Activated CD4-positive, alpha-beta T cell treated with anti-CD3 and anti-CD28 coated beads for 4 hours (primary cell): ENCODE measurements around the gene ZNF341.
A peak's percentile ranks its signal among the peaks of the same experiment; 100 is the strongest.
"Not testable (repeated sequence)": the region's sequence is repeated elsewhere in the genome, so short reads cannot be mapped to it uniquely, and the experiment has no call there.

ENCODE experiments used
- DNase-seq, 2 donors: peaks; one replicate each; pipeline ENCODE4 v3.0.0-alpha.2; 2020

Gene ZNF341

GRCh38 chr20:33731693-33732165 is at the start of gene ZNF341:
ZNF341 (plus strand) TSS chr20:33731996; CDS start chr20:33732022, 26 bp downstream.
- DNase-seq: peak; percentile 83 to 88

DNA sequence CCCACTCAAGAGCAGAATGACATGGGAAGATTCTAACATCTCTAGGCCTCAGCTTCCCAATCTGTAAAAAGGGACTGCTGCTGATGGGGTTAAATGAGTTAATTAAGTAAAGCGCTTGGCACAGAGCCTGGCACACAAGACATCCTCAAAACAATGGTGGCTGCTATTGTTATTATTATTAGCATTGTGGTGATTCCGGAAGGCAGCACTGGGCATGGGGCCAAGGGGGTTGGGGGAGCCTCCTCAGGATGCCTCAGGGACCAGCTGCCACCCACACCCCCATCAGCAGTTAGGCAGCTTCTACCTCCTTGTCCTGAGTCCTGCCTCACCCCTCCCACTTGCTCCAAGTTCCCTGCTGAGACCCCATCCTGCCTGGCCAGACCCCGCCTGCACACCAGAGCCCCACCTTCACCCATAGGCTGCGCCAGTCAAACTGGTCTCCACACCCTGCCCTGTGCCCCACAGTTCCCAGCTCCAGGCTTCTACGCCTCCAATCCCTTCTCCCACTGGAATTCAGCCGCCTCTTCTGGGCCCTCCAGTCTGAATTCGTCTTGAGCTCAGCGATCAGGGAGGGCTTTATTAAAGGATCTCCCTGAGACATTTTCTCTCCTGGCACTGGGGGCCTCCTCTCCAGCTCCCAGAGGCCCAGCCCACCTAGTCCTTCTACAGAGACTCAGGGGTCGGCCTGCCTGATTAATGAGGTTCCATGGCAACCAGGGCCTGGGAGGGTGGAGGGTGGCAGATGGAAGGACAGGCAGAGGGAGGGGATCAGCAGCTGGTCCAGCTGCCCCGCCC is 47.1 kb upstream of the ZNF341 start:
- no peak for DNase-seq

DNA sequence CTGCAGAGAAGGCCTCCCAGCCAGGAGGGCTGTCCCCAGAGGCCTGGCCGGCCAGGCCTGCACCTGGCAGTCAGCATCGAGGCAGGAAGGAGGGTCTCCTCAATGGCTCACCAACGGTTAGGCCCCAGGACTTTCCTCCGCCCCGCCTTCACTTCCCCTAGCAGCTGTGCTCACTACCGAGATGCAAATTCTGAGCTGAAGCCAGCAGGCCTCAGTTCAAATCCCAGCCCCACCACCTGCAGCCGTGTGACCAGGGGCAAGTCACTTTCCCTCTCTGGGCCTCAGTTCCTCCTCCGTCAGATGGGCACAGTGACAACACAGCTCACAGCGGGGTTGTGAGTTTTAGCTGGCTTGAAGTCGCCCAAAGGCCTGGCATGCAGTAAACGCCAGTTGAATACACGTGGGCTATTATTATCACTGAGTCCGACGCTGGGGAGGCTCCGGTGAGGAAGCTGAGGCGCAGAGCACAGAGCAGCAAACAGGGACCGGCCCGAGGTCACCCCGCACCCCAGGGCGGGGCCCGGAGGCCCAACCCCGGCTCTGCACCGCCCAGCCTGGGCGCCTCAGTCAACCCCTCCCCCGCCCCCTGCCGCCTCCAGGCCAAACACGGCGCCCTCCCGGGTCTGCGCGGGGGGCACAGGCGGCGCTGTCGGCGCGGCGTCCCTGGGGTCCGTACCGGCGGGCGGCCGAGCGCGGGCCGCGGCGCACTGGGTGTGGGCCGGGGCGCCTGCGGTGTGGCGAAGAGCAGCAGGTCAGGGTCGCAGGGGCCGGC is 46.3 kb upstream of the ZNF341 start:
- DNase-seq: no peak

- peak; percentile 92 for DNase-seq
Measured at GRCh38 chr20:33686100-33686983, 45.5 kb upstream of the ZNF341 start, which contains the start of gene E2F1. E2F1 (minus strand) TSS chr20:33686385; CDS start chr20:33686264, 121 bp downstream.

- no peak for DNase-seq
Measured at GRCh38 chr20:33686984-33687366, 44.8 kb upstream of the ZNF341 start.

DNA sequence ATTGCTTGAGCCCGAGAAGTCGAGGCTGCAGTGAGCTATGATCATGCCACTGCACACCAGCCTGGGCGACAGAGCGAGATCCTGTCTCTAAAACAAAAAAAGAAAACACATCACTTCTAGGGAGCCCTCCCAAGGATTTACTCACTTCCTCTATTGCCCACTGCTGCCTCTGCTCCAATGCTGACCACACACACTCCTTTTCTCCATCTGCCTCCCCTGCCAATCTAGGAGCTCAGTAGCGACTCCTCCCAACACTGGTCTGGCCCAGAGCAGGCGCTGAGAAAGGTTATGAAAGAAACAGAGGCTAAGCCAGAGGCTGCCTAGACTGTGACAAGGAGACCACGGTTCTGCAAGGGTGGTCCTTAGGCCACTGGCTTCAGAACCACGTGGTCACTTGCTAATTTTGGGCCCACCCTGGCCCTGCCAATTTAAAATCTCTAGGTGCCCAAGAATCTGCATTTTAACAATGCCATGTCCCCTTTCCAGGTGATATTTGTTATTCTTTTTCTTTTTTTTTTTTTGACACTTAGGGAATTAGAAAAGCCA is 44.4 kb upstream of the ZNF341 start:
- no peak for DNase-seq

GRCh38 chr20:33687993-33688937 is 43.5 kb upstream of the ZNF341 start:
- no peak for DNase-seq

DNA sequence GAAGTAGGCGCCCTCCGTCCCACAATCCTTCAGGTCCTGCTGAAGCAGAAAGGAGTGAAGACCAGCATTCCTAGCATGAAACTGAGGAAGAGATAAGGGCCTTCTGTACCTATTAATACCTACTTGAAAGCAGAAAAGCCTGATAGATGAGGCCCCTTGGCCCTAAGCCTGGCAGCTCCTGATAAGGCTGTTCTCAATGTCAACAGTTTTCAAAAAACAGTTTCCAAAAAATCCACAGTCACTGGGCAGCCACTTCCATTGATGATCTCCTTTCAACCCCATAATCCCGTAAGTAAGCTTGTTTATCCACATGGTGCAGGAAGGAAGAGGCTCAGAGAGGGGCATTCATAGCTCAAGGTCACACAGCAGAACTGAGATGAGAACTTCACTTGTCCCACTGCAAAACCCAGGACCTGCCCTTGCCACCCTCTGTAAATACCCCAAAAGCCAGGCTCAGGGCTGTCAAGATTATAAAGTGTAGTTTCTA is 42.8 kb upstream of the ZNF341 start:
- no peak for DNase-seq

GRCh38 chr20:33689493-33689892 is 42.3 kb upstream of the ZNF341 start:
- no peak for DNase-seq

DNA sequence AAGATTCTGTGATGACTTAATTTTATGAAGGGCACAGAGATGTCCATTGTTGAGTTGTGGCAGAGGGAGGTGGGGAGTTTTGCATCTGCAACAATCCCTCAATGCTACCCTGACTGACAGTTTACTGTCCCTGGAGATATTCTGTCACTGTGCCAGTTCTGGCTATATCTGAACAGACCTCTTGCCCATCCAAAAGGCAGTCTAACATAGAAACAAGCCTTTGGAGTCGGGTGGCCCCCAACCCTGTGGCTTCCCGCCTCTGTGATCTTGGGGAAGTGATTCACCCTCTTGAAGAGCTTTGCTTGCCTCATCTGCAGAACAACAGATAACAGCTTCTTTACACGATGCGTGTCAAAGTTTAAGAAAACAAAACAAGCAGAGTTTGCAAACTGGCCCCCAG is 41.8 kb upstream of the ZNF341 start:
- peak; percentile 31 to 44 for DNase-seq

- DNase-seq: no peak
Measured at GRCh38 chr20:33693289-33693688, 38.5 kb upstream of the ZNF341 start.

DNA sequence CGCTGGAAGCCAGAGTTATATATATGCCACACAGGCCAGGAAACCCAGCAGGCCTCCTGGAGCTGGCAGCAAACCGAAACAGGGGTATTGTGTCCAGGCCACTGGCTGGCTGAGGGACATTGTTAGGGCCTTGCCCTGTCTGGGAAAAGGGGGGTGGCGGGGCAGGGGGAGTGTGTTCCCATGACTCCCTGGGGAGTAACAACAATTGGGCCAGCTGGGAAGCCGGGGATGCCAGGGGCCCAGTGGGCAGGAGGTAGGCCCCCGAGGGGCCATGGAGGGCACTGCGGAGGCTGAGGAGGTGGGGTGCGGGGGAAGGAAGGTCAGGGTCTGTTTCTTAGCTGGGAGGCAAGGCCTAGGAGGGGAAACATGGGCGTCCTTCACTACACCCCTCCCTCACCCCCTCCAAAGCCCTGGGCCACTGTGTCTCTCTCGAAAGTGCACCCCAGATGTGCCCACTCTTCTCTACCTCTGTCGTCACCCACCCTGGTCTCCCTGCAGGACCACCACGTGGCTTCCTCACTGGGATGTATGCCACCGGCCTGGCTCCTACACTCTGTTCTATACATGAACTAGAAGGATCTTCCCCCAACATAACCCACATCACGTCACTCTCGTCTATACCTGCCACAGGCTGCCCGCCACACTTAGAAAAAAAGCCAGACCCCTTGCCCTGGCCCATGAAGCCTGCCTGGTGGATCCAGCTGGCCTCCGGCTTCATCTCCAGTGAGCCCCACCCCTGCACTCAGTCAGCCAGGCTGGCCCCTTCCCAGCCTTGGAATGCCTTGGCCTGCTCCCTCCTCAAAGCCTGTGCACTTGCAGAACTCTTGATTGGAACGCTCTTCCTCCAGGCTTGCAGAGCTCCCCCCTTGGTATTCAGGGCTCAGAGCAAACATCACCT is 37.8 kb upstream of the ZNF341 start:
- DNase-seq: no peak

GRCh38 chr20:33694639-33695012 is 37.2 kb upstream of the ZNF341 start:
- DNase-seq: no peak

GRCh38 chr20:33696448-33696847 is 35.3 kb upstream of the ZNF341 start:
- no peak for DNase-seq

GRCh38 chr20:33697129-33697528 is 34.7 kb upstream of the ZNF341 start:
- no peak for DNase-seq

- DNase-seq: not testable (repeated sequence)
Measured at GRCh38 chr20:33698966-33699365, 32.8 kb upstream of the ZNF341 start.

DNA sequence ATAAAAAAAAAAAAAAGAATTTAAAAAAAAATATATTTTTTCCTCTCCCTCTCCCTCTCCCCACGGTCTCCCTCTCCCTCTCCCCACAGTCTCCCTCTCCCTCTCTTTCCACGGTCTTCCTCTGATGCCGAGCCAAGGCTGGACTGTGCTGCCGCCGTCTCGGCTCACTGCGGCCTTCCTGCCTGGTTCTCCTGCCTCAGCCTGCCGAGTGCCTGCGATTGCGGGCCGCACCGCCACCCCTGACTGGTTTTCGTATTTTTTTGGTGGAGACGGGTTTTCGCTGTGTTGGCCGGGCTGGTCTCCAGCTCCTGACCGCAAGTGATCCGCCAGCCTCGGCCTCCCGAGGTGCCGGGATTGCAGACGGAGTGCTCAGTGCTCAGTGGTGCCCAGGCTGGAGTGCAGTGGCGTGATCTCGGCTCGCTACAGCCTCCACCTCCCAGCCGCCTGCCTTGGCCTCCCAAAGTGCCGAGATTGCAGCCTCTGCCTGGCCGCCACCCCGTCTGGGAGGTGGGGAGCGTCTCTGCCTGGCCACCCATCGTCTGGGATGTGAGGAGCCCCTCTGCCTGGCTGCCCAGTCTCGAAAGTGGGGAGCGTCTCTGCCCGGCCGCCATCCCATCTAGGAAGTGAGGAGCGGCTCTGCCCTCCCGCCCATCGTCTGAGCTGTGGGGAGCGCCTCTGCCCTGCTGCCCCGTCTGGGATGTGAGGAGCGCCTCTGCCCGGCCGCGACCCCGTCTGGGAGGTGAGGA is 30.9 kb upstream of the ZNF341 start:
- not testable (repeated sequence) for DNase-seq

- no peak for DNase-seq
Measured at GRCh38 chr20:33701629-33702450, 30.0 kb upstream of the ZNF341 start.
